LHCN-M2 (cell line): ENCODE data around the gene COL27A1. TPM values are rescaled to one million over a fixed set of nuclear protein-coding genes. Genes with fewer than 3 reads are reported as not detected.

ENCODE experiments used
- DNase-seq: peaks from one replicate; pipeline ENCODE4 v3.0.0-alpha.2; 2012; ENCODE audit warnings: low read depth
- total RNA-seq: library from RNA; depleted of rRNA; stranded (reverse); fragments of >200 nt; gene quantifications from 2 replicates; pipeline ENCODE4 v1.2.3, GENCODE V29; 2014

COL27A1 gene
- total RNA-seq, 1 experiment from 2014 or later = 6.7 TPM

DNA sequence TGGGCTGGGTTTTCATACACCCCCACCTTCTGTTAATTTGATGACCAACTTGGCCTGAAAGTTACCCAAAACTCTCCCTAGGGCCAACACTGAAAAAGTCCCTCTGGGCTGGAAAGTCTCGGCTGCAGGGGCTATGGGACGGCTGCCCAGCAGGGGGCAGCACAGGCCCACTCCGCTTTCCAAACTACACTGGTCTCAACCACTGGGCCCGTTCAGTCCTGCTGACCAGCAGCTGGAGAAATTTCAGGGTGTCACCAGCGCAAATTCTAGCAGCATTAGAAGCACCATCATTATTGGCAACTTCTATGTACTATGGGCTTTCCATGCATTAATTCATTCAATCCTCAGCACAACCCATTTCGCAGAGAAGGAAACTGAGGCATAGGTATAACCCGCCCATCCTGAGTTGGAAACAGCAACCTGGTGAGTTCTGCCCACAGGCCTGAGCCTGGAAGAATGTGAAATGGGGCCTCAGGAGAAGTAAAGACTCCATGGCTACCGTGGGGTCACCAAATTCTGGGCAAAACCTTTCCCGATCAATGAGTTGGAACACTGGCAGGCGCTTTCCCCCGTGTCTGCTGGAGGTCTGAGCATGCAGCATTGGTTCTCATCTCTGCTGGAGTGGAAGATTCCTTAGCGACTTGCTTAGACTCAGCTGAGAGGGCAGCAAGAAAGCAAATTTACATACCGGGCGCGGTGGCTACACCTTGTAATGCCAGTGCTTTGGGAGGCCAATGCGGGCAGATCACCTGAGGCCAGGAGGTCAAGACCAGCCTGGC is 184.0 kb downstream of the COL27A1 start:
- DNase-seq = peak; percentile 55

DNA sequence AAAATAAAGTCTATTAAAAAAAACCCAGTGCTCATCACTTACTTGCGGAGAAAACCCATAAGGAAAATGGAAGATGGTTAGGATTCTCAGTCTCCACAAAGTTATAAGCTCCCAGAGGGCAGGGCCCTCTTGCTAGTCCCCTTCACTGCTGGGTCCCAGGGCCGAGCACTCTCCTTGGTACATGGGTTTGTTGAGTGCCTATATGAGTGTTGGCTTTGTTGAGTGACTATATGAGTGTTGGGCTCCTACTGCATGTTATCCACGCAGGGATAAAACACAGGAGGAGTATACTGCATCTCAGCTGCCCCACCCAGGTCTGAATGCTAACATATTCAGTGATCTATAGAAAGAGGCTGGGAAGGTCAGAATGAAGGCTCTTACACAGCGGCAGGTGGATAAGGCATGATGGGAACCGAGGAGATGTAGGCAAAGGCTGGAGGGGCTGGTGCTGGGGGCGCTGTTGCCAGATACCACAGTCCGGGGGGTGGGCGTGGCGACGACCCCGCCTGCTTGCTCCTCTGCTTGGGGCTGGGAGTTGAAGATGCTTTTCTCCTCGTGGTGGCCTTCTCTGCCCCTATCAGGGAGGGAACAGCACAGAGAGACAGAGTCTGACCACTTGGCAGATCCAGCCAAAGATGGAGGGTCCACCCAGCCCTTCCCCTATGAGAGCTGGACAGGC is 186.0 kb downstream of the COL27A1 start:
- no peak for DNase-seq

DNA sequence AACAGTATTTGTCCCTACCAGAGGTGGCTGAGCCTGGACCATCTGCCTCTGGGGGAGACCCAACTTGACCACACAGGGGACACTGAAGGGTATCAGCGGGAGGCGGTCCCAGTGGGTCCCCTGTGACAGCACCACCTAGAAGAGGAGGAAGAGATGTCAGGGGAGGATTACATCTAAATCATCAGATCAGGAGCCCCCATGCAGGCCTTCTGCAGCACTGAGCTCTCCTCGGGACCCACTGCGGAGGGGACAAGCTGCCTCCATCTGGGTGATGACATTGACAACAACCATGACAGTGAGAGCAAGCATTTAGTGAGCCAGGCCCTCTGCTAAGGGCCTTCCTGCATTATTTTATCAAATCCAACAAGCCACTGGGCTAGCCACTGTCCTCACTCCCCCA is 186.7 kb downstream of the COL27A1 start:
- DNase-seq = no peak

DNA sequence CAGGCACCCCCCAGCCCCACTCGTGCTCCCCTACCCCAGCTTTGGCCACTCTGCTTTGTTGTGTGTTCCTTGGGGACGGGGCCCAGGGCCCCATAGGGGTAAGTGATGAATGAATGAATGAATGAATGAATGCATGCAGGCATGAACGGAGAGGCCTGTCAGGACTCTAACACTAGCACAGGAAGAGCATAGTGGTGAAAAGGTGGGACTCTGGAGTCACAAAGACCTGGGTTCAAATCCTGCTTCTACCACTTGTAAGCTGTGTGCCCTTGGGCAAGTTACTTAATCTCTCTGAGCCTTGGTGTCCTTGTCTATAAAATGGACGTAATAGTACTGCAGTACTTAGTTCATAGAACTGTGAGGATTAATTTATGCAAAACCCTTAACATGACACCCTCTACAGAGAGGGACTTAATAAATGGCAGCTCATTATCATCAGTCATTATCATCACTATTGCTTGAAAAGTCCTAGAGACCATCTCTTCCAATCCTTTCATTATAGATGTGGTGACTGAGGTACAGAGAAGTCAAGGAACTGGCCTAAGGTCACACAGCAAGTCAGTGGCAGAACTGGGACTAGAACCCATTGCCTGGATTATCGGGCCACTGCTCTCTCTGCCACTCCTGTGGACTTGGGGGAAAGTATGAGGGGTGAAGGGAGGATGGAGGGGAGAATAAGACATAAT is 187.6 kb downstream of the COL27A1 start:
- no peak for DNase-seq

DNA sequence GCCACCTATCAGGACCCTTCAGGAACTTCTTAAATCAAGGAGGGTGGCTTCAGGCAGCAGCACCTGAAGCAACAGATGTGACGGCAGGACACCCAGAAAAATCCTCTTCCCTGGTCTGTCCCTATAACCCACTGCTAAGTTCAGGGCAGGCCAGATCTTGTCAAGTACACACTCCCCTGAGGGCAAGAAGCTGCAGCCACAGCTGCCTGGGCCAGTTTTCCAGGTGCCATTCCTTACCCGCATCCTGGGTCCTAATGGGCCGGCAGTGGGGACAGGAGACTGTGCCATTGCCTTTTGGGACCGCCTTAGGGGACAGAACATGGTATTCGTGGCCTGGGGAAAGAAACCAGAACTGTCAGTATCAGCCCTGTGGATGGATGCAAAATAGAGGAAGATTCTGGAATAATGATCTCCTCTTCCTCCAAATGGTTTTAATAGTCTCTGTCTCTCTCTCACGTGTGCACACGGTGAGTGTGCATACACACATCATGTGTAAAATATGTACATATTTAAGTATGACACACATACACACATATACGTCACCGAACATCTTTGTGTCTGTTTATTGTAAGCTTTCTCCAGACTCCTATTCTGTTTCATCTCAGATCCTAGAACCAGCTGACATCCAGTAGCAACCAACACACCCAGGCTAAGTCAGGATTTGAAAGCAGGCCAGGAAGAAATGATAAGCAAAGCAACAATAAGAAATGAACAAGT is 188.3 kb downstream of the COL27A1 start:
- DNase-seq = no peak

DNA sequence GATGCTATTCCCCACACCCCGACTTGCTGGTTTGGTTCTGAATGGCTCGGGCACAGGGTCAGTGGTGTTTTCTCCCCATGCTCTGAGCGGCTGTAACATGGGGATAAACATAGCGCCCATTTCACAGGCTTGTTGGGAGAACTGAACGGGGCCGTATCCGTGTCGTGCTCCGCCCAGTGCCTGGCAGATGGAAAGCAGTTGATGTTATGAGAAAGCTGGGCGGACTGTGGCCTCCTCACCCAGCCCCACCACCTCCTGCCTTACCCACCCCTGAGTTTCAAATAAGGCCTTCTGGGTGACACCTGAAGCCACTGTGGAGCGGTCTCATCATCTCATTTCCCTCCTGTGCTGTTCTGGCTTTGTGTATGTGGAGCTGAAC is 188.8 kb downstream of the COL27A1 start:
- DNase-seq = no peak

DNA sequence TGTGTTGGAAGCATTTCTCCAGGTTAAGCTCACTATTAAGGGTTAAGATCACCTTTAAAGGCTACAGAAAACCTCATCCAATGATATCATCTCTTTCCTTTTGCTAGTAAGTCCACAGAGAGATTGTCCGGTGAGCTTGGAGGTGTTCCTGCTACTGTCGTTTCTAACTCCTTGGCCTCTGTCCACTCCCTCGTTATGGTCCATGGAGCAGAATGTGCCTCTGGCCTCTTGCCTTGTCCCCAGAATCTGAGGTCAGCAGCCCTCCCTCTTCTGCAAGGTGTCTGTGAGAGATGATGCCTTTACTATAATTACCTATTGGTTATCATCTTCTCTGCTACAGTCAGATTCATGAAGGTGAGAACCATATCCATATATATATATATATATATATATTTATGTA is 189.4 kb downstream of the COL27A1 start:
- no peak for DNase-seq

DNA sequence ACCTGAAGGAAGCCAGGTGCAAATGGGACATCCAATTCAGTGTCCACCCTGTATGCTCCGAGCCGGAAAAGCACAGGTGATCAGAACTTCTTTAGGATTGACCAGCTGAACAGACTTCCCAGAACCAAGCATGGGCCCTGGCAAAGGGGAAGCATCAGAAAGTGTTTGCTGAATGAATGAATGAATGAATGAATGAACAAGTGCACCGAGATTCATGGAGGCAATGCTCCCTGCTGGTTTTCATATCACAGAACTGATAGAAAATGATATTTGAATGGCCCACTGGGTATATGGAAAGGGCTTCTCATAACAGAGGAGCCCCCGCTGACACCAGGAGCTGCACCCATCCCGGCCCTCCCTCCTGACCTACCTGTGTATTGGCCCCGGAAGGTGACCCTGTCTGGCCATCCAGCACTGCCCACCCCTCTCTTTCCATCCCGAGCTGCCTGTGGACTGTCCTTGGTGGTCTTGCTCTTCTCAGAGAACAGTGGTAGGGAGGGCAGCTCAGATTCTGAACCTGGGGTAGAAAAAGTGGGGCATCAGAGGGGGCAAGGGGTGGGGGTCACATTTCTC is 190.2 kb downstream of the COL27A1 start:
- DNase-seq = no peak

DNA sequence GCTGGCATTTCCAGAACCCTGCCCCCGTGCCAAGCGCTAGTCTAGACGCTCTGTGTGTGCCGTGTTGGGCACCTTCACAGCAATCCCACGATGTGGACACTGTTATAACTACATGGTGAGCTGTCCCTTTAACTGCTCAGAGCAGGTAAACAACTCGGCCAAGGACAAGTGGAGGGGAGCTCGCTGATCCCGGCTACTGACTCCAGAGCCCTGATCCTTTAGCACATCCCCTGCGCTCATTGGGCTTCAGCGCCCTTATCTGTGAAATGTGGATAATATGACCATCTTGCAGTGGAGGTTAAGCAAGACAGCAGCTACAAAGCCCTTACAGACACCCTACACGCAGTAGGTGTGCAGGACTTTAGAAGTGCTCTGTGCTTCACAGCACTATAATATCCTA is 190.8 kb downstream of the COL27A1 start:
- DNase-seq = no peak

DNA sequence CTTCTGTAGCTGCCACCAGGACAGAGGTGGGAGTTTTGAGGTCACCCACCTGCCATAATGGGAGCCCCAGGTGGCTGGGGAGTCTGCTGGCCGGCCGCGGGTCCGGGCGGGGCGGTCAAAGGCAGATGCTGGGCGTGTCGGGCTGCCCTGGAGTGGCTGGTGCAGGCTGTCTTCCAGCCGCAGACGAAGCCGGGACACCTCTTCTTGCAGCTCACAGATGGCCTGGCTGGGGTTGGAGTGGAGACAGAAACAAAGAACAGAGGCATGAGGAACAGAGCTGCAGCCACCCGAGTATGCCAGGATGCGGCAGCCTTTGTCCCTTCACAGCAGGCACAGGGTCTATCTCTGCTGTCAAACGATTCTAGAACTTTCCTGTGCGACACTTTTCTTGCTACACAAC is 192.3 kb downstream of the COL27A1 start:
- DNase-seq = no peak

DNA sequence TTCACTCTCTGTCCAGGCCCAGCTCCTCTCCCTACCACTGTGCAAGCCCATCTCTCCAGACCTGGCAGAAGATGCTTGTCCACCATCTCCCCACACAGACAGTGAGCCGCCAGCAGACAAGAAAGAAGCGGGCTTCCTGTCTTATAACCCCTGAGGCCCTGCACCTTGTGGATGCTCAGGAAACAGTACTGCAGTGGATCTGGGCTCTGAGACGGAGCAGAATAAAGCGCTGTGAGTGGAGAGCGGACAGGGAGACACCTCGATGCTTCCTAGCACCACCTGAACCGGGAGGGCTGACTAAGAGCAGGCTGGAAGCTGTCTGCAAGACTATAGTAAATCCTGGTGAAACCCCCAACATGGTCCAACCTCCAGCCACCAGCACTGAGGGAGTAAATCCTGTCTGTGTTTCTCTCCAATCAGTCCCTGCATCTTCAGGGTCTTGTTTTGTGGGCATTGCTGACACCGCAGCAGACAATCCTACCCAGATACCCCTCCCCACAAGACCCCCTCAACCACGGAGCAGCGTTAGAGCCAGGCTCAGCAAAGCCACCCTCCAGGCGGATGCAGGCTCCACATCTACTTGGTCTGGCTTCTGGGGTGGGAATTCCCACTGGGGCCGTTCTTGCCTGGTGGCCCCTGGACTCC is 193.0 kb downstream of the COL27A1 start:
- DNase-seq = no peak

DNA sequence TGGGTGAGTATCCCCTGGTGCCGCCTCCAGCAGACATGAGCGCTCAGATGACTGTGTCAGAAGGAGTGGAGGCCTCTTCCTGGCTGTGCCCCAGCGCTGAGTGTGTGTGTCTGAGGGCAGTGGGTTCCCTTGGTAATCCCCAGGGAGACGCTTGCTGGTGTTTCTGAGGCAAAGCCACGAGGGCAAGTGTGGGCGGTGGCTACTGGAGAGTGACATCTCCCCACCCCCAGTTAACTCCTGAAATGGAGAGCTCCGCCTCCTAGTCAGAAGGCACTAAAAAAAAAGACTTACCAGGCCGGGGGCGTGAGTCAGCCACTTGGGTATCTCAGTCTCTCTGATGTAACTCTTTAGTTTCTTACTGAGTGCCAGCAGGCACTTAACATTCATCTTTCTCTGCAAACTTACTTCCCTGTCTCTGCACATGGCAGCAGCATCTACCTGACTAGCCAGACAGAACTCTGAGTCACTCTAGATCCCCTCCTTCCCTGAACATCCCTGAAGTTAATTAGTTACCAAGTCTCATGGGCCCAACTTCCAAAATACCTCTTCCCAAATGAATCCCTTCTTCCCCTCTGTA is 193.7 kb downstream of the COL27A1 start:
- peak; percentile 95 for DNase-seq

DNA sequence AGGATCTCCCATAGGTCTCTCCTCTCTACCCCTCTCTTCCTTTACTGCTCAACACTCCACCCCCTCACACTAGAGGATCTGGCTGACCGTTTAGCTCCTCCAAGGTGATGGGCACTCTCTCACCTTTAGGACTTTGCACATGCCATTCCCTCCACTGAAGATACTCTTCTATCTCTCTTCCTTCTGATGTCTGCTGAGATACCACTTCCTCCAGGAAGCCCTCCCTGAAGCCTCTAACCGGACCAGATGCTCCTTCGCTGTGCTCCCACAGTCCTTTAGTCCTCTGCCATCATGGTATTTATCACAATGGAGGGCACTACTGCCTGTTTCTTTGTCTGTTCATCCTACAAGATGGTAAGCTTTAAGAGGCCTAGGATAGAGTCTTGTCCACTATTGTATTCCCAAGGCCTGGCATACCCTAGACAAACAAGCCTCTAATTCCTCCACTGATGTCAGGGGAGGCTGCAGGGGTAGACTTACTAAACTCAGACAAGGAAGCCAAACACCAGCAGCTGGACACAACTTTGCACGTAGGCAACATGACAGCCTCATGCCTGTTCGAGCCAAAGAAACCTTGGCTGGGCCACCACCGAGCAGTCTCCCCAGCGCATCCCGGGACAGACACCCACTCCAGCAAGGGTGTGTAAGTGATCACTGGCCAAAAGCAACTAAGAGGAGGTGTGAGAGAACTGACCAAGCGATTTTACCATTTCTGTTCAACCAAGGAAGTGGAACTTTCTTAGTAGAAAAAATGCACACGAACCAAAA is 194.6 kb downstream of the COL27A1 start:
- no peak for DNase-seq

DNA sequence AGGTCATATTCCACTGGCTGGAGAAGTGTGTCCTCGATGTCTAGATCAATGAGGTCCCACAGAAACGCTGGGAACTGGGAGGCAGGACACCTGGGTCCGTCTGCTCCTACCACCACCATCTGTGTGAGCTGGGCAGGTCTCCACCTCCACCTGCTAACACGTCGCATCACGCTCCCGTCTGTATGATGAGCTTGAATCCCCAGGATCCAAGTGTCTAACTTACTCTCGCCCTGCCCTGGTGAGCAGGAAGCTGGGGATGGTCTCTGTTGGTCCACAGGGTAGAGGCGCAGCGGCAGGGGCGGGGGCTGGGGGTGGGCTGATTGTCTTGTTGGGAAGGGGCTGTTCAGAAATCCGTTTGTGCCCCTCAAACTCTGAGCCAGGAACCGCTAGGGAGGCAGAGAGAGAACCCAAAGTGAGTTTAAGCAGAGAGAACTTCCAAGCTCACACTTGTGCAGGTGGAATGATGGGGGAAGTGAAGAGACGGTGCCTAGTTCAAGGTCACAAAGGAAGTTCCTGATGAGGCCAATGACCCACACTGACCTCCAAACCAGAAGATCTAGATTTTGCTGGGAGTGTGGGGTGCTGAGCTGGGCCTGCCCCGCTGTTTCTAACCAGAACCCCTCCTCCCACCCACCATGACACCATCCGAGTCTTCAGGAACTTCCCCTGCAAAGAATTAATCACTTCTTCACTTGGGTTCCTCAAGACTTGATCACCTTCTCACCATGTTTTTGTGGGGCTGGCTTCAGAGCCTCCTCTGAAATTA is 195.5 kb downstream of the COL27A1 start:
- no peak for DNase-seq

DNA sequence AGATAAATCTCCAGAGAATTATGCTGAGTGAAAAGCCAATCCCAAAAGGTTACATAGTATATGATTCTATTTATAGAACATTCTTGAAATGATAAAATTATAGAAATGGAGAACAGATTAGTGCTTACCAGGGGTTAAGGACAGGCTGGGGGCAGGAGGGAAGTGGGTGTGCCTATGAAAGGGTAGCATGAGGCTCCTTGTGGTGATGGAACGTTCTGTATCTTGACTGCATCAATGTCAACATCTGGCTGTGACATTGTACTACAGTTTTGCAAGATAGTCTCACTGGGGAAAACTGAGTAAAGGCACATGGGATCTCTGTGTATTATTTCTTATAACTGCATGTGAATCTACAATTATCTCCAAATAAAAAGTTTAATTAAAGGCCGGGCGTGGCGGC is 196.6 kb downstream of the COL27A1 start:
- DNase-seq = no peak

DNA sequence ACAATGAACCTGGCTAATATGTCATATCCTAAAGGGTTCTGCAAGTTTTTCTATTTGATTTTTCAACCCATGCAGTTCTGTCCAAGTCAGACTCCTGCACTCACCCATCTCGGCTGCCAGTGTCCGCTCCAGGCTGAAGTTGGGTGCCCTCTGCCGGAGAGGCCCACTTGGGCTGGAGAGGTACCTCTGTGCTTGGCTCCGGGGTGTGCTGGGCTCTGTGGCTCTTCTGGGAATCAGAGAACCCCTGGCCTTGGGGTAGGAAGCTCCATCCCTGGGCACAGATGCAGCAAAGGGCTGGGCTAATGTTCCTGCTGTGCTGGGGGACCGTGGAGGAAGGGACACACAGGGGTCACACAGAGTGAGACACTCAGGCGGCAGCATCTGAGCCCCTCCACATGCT is 200.5 kb downstream of the COL27A1 start:
- DNase-seq = no peak

DNA sequence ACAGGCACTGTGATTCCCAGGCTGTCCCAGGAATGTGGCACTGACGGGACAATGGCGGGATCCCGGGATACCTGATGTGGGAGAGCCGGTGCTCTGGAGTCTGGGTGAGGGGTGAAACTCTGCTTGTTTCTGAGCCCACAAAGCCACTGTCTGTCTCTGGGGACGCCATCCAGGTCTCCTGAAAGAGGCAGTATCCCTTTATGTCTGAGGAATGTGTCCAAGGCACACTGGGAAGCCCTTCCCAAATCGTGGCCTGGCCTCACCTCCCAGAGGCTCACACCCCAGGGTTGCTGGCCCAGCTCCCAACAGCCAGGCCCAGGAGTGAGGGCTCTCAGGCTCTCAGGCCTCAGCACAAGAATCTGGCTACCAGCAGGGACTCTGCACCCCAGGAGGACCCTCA is 201.5 kb downstream of the COL27A1 start:
- no peak for DNase-seq

DNA sequence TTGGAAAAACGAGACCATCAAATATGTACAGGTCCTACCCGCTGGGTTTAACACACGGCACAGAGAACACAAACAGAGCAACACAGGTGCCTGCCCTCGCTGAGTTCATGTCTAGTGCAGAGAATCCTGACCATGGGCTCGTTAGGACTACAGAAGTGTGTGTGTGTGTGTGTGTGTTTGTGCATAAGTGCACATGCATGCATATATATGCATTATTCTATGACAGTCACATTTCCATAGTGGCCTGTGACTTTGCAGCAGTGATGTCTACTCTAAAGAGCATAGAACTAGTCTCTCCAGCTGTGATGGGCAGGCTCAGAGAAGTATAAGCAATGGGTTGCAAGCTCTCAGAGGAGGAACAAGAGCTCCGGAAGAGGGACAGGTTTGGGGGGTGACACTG is 202.0 kb downstream of the COL27A1 start:
- DNase-seq = no peak

DNA sequence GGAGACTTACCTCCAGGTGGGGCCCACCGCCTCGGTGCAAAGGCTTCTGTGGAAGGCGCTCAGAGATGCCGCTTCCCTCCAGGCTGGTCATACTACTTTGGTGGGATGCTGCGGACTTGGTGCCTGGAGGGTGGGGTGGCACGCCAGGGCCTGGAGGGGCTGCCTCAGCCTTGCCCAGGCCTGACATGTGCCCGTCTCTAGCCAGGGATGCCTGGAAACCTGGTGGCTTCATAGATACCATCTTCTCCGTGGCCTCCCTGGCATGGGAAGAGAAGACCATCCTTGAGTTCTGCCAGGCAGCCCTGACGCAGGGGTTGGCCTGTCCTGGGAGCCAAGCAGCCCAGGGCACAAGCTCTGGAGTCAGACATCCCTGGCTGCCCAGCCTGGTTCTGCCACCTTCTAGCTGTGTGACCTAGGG is 202.6 kb downstream of the COL27A1 start:
- no peak for DNase-seq
